ENCODE data around the gene LAPTM5.
"Not testable (repeated sequence)": the region's sequence is repeated elsewhere in the genome, so short reads cannot be mapped to it uniquely, and the experiment has no call there.

LAPTM5 gene

GRCh38 chr1:30757352-30758120 lies at the start of gene LAPTM5:
Gene LAPTM5, minus strand, starts transcription at chr1:30757774. Its CDS starts 29 bp downstream, at chr1:30757745.
- DNase-seq = peak in 5 of 14 donors; percentile 13 to 56 (median 22)

- no peak for DNase-seq
Observed at GRCh38 chr1:30806381-30807317, 49.1 kb upstream of the LAPTM5 start.

GRCh38 chr1:30805304-30806003 lies 47.9 kb upstream of the LAPTM5 start:
- DNase-seq = no peak

GRCh38 chr1:30804822-30805221 lies 47.2 kb upstream of the LAPTM5 start:
- no peak for DNase-seq

GRCh38 chr1:30804352-30804751 lies 46.8 kb upstream of the LAPTM5 start:
- no peak for DNase-seq

GRCh38 chr1:30803562-30803961 lies 46.0 kb upstream of the LAPTM5 start:
- no peak for DNase-seq

- DNase-seq = peak; percentile 22 to 89 (median 65)
Observed at GRCh38 chr1:30801771-30802198, 44.2 kb upstream of the LAPTM5 start.

GRCh38 chr1:30799233-30799511 lies 41.6 kb upstream of the LAPTM5 start:
- no peak for DNase-seq

GRCh38 chr1:30798389-30799232 lies 41.0 kb upstream of the LAPTM5 start:
- peak in 6 of 14 donors; percentile 13 to 53 (median 28) for DNase-seq

- no peak for DNase-seq
Observed at GRCh38 chr1:30795026-30795425, 37.5 kb upstream of the LAPTM5 start.

- no peak for DNase-seq
Observed at GRCh38 chr1:30794260-30794659, 36.7 kb upstream of the LAPTM5 start.

GRCh38 chr1:30793209-30793608 lies 35.6 kb upstream of the LAPTM5 start:
- no peak for DNase-seq

- no peak for DNase-seq
Observed at GRCh38 chr1:30791868-30792267, 34.3 kb upstream of the LAPTM5 start.

- DNase-seq = no peak
Observed at GRCh38 chr1:30790850-30791778, 33.5 kb upstream of the LAPTM5 start.

- DNase-seq = not testable (repeated sequence)
Observed at GRCh38 chr1:30790256-30790525, 32.6 kb upstream of the LAPTM5 start.

GRCh38 chr1:30789388-30790255 lies 32.0 kb upstream of the LAPTM5 start:
- DNase-seq = no peak

- no peak for DNase-seq
Observed at GRCh38 chr1:30788580-30789387, 31.2 kb upstream of the LAPTM5 start.

- no peak for DNase-seq
Observed at GRCh38 chr1:30787856-30788495, 30.4 kb upstream of the LAPTM5 start.

- DNase-seq = no peak
Observed at GRCh38 chr1:30787266-30787665, 29.7 kb upstream of the LAPTM5 start.
